ENCODE data around the gene HOXC6.
A peak's percentile ranks its signal among the peaks of the same experiment; 100 is the strongest.

Gene HOXC6

DNA sequence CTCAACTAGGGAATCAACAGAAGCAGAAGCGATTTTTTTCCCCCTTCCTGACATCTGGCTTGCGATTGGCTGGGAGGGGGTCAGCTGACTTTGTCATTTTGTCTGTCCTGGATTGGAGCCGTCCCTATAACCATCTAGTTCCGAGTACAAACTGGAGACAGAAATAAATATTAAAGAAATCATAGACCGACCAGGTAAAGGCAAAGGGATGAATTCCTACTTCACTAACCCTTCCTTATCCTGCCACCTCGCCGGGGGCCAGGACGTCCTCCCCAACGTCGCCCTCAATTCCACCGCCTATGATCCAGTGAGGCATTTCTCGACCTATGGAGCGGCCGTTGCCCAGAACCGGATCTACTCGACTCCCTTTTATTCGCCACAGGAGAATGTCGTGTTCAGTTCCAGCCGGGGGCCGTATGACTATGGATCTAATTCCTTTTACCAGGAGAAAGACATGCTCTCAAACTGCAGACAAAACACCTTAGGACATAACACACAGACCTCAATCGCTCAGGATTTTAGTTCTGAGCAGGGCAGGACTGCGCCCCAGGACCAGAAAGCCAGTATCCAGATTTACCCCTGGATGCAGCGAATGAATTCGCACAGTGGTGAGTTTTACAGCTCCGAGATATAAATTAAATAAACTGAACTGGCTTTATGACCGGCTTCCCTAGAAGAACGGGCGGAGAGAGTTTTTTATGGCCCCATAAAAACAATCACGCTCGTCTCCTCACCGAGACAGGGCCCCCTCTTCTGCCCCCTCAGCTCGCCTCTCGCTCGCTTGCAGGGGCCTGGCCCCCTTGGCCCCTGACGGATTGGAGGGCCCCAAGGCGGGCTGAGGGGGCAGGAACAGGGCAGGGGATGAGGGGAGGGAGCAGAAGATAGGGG lies at the start of gene HOXC6:
Gene HOXC6 (plus strand): TSS at position 127 of the 888 bp plus-strand sequence. CDS start 82 bp downstream, at position 209.
- DNase-seq (ENCODE audit: low read depth): no peak

DNA sequence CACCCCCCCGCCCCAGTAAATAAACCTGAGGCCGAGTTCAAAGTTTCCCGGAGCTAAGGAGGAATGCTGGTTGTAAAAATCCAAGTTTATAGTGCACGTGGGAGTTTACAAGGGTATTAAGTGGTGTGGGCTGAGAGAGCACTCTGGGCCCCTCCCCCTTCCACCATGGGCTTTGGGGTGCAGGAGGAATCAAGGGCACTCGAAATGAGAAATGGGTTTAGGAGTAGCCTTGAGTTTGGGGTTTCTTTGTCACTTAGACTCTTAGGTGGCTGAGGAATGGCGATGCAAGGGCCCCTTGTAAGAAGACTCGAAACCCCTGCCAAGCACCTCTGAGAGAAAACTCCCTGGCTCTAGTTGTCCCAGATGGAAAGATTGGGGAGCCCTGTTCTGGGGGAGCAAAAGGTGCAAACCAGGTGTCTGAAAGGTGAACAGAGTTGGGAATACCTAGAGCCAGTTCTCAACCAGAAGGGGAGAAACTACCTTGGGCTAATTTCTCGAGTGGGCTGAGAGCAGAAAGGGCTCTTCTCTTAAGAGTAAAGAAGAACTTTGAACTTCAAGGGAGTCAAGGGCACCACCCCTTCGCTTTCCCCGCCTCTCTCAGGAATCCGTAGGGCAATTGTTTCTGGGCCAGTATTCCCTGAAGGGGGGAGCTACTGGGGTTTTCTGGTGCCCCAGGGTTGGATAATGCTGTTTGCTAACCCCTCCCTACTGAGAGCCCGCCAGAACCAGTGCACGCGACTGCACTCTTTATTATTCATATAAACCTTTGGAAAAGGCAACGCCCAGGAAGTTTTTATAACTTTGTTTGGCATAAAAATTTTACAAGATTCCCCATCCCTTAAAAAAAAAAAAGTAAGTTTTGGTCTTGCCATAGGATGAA lies 49.5 kb upstream of the HOXC6 start:
- no peak for DNase-seq (ENCODE audit: low read depth)

DNA sequence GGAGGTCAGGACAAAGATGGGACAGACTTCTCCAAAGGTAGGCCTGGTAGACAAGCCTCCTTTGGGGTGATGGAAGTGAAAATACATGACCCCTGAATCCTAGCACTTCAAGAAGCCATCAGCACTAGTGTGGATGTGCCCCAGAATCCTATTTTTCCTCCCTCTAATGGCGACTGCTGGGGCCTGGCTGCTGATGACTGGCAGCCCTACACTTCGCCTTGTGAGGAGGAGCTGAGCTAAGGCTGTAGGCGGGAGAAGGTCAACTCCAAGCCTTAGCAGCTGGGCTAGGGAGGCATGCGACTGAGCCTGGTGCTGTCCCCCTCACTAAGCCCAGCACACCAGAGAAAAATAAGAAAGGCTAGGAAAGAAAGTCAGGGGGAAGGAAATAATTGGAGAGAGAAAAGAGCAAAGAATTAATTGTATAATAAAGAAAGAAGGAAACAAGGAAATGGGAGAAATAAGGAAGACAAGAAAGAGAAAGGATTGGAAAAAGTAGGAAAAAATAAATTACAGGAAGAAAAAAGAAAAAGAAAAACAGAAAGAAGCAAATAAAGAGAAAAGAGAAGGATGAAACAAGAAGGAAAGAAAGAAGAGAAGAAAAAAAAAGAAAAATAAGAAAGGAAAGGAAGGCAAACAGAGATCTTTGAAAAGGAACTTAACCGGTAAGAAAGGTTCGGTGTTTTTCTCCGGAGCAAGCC lies 48.0 kb upstream of the HOXC6 start:
- DNase-seq (ENCODE audit: low read depth): no peak

DNA sequence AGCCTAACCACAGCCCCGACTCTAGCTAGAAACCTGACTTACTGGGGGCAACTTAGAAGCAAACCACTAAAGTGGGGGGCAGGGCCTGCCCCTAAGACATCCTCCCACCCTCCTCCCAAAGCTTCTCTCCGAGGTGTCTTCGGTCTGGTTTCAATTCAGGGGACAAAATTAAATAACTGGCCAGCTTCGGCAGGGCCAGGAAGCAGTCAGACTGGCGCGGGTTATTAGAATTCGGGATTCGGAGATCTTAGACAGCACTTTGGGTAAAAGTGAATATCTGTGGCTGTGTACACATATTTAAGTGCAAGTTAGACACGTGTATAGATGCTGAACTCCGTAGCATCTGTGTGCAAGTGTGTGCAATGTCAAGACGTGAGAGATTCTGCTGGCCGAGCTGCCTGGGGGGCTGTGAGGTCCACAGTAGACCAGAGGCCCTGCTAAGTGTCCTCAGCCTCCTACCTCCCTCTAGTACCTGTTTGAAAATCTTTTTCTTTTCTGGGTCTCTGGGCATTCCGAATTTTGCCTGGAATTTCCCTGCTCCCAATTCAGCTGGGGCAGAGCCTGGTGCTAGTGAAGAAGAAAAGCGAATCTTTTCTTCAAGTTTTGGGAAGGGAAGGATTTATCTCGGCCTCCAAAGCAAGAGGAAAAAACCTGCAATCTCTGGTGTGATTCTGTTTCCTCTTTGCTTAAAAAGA lies 47.3 kb upstream of the HOXC6 start:
- no peak for DNase-seq (ENCODE audit: low read depth)

DNA sequence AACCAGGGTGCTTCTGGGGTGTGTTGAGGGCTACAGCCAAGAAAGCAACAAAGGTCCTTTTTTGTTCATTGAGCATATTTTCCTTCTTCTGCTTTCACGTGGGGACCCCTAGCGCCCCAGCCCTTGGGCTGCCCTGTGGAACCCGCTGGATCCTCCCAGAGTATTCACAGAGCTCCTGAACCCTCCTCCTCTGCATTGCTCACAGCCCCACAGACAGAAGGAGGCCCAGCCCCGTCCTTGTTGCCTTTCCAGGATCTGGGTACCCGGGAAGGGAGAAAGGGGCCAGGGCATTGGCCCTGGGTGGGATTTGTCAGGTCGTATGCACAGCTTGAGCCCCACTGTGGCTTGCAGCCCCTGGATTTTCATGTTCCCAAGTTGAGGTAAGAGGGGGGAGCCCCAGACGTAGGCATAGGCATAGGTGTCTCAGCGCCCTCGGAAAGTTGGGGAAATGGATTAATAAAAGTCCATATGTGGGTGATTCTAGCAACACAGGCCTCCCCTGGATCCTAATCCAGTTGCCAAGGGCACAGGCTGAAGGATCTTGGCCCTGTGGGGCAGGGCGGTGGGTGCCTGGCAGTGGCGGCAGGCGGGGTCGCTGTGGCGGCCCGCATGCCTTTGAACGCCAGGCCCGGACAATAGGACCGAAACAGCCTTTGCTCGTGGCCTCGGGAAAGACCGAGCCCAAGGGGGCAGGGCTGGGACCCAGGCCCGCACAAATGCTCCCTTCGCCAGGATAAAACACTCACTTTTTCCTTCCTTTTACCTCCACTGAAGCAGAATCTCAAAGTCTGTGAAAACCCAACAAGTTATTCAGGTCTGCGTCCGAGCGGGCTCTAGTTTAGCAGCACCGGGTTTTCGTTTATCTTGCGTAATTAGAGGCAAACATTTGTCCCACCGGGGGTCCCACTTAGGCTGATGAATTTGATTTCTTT lies 46.3 kb upstream of the HOXC6 start:
- no peak for DNase-seq (ENCODE audit: low read depth)

DNA sequence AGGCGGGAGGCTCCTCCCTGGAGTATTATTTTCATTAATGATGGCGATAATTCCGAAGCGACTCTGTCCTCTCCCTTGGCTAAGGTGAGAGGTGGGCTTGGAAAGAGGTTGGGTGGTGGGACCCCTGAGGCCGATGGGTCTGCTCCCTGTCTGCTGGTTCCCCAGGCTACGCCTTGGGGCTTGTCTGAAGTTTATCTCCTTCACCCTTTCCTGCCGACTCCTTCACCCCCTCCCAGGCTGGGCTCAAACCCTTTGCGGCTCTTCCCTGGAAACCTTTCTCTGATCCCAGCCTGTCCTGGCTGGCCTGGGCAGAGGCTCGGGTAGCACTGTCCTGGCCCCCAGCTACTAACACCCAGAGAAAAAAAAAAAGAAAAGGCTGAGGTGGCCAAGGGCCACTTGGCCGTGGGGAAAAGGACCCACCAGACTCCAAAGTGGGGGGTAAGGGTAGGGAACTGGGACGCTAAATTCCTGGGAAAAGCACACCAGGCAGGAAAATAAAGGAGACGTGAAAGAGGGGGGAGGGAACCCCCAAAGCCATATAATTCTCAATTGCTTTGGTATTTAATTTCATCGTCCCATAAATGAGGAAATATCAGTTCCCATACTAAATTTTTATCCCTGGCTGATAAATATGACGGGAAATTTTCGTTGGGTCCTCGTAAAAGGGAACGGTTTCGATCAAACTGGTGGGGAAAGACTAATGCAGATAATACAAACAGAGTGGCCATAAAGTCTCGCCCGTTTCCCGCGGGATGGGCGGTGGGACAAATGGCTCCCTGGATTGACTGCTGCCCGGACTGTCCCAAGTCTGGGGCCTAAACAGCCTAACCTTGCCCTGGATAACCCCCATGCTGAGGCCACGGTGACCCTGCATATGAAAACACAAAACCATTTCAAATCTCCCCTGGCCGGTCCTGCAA lies 45.3 kb upstream of the HOXC6 start:
- no peak for DNase-seq (ENCODE audit: low read depth)

DNA sequence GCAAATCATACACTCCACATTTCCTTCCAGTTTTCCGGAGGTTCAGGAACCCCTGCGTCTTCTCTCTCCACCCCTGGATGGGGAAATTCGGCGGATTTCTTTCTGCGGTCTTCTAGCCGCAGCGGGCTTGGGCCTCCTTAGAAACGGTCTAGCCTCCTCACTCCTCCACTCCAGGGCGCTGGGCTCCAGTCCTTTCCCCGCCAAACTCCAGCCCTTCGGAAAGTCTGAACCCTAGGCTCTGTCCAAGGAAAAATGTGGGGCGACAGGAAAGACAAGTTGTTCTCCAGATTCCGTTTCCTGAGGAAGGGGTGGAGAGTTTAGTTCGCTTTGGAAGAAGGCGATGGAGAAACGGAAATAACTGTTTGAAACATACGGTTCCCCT lies 44.7 kb upstream of the HOXC6 start:
- DNase-seq (ENCODE audit: low read depth): no peak

DNA sequence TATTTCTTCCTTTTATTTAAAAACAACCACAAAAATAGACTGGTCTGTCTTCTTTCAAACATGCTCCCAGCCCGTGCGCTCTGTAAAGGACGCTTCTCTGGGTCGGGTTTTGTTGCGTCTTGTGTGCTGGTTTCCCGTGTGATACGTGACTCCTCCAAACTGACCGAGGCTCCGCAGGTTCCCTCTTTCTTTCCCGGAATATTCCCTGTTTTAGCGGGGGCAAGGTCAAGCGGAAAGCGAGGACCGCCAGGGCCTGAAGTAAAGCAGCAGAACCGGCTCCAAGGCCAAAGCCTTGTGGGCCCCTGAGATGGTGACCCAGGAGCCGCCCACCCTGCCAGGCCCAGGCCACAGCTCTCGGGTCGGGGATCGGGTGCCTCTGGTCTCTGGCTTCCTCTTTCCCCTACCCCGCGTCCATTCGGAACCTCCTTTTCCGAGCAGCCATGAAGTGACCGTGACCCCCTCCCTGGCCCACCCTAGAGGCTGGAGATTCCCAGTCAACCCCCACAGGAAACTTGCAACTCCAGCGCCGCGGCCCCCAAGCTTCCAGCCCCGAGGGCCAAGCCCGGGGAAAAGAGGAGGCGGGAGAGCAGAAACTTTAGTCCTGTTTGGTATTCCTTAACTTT lies 44.2 kb upstream of the HOXC6 start:
- DNase-seq (ENCODE audit: low read depth): no peak

DNA sequence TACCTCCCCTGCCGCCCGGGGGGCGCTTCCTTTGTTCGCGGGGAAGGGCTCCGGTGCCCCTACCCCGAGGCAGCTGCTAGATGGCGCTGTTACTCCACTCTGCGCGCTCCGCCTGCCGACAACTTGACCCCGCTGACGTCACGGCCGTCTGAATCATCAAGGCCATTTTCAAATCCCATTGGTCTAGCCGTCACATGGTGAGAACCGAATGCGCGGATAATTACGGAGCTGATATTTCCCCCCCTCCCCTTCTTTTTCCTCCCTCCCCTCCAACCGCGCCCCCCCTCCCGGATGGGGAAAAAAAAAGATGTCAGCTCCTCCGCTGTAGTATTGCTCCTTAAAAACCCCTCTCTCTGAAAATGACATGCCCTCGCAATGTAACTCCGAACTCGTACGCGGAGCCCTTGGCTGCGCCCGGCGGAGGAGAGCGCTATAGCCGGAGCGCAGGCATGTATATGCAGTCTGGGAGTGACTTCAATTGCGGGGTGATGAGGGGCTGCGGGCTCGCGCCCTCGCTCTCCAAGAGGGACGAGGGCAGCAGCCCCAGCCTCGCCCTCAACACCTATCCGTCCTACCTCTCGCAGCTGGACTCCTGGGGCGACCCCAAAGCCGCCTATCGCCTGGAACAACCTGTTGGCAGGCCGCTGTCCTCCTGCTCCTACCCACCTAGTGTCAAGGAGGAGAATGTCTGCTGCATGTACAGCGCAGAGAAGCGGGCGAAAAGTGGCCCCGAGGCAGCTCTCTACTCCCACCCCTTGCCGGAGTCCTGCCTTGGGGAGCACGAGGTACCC lies 43.1 kb upstream of the HOXC6 start, which contains the start of gene HOXC10:
Gene HOXC10 (plus strand): TSS at position 246 of the 791 bp plus-strand sequence. CDS start 114 bp downstream, at position 360.
- peak; percentile 48 for DNase-seq (ENCODE audit: low read depth)

DNA sequence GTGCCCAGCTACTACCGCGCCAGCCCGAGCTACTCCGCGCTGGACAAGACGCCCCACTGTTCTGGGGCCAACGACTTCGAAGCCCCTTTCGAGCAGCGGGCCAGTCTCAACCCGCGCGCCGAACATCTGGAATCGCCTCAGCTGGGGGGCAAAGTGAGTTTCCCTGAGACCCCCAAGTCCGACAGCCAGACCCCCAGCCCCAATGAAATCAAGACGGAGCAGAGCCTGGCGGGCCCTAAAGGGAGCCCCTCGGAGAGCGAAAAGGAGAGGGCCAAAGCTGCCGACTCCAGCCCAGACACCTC lies 42.6 kb upstream of the HOXC6 start:
- DNase-seq (ENCODE audit: low read depth): no peak

DNA sequence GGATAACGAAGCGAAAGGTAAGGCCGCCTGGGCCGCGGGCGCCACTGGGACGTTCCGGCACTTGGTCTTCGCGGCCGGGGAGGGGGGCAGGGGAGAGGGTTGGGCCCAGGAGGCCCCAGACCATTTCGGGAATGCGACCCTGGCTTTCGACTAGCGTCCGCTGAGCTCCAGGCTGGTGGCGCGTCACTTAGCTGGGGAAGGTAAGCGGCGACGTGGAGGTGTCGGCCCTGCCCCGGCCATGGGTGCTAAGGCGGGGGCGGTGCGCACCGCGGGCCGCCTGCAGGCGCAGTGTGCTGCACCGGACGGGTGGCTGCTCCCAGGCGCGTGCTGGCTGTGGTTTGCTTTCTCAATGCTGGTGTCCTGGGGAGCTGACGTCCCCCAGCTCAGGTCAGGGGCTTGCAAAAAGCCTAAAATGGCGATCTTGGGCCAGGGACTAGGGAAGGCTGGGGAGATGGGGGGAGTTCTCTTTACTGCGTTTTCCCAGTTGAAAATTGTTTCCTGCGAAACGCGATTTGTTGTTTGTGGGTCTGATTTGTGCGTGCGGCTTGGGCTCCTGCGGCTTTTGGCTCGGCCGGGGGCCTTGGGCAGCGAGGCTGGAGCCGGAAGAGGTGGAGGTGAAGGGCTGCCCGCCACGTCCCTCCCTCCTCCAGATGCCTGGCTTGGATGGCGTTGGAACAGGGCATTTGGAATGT lies 42.1 kb upstream of the HOXC6 start:
- no peak for DNase-seq (ENCODE audit: low read depth)

DNA sequence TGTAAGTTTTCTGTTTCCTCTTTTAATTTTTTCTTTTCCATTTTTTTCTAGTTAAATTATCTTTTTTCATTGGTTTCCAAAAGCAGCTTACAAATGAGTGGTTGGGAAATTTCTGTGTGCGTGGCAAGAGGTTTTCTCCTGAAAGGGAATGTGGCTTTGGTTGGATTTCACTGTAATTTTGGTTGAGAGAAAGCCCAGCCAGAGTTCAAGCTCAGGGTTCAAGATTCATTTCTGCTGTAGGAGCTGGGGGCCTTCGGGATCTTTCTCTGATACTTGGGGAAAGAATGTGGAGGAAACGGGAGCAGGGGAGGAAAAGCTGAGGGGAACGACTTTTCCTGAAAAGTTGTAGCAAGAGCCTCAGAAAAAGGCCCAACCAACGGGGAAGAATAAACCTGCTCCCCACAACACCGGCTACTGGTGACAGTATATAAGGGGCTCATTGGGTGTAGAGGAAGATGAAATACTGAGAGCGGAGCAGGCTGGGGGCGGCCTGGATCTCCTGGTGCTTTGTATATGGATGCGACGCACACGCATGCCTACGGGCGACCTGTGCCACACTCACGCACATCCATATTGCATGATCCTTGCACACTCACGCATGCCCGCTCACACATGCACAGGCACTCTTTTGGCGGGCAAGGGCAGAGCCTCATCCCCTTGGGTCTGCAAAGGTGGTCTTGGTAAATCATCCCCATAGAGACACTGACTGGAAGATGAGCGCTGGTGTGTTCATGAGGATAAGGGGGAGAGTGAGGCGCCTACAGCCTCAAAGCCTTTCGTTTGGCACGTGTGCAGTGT lies 41.4 kb upstream of the HOXC6 start:
- DNase-seq (ENCODE audit: low read depth): no peak

DNA sequence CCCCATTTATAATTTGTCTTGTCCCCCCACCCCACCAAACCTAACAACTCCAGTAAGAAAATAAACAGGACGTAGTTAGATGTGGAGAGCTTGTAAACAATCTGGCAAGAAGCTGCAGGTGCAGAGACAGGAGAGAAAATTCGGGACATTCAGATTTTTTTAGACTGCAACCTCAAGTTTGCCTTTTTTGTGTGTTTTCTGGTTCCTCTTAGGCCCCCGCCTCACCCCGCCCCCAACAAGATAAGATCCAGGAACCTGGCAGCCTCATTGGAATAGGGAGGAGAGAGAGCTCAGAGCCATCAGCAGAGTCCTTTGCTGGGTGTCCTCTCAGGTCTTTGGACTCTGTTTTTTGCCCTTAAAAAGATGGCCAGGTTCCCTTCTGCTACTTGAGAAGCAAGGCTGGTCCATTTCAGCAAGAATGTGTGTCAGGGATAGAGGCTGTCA lies 40.4 kb upstream of the HOXC6 start:
- no peak for DNase-seq (ENCODE audit: low read depth)

DNA sequence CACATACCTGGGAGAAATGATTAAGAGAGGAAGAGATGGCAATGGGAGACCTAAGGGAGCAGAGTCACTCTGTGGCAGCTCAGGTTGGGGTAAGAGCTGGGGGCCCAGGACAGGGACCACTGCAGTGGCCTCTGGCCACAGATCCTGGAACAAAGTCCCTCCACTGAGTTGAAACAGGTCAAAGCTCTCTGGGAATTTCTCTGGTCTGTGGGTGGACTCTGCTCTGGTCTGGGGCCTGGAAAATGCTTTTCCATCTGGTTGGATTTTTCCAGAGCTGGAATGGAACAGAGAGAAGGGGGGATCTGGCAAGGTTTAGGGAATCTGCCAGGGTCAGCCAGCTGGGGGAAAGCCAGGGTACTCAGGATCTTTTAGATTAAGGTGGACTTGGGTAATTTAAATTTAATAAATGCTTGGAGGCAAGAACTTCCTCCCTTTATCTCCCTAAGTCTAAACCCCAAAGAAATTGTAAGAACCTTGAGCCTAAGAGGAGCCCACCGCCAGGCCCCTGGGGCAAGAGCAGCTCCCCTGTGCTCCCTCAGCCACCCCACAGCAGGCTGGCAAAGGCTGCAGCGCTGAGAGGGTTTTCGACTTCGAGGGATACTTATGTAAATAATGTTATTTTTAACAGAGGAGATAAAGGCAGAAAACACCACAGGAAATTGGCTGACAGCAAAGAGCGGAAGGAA lies 39.6 kb upstream of the HOXC6 start:
- DNase-seq (ENCODE audit: low read depth): no peak

DNA sequence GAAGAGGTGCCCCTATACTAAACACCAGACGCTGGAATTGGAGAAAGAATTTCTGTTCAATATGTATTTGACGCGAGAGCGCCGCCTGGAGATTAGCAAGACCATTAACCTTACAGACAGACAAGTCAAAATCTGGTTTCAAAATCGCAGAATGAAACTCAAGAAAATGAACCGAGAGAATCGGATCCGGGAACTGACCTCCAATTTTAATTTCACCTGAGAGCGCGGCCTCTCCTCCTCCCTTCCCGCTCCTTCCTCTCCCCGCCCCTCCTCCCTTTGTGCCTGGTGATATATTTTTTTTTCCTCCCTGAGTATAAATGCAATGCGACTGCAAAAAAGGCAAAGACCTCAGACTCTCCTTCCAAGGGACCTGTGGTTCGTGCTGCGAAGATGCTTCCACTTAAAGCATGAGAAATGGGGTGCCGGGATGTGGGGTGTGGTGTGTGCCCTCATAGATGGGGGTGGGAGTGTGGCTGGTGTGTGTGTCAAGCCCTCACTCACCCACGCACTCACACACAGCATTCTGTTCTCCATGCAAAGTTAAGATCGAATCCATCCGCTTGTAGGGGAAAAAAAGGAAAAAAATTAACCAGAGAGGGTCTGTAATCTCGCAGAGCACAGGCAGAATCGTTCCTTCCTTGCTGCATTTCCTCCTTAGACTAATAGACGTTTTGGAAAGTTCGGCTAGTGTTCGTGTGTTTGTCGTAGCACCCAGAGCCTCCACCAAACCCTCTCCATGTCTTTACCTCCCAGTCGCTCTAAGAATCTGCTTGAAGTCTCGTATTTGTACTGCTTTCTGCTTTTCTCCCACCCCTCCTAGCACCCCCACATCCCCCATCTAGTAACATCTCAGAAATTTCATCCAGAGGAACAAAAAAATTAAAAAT lies 38.8 kb upstream of the HOXC6 start:
- DNase-seq (ENCODE audit: low read depth): no peak

Data from stimulated activated CD8-positive, alpha-beta memory T cell treated with anti-CD3 and anti-CD28 coated beads, Interleukin-12 subunit alpha, Interleukin-12 subunit beta, amount 100 ng/mL, for 4 hours (primary cell).